Measurements from ENCODE around the gene INPP5A.

INPP5A gene

GRCh38 chr10:132496360-132497062 lies 41.1 kb upstream of the INPP5A start:
- Histone ChIP-seq H3K4me3 (ENCODE audit: low read depth in 1 of 2, low read length in 2 of 2) (no peak overlapping the region), H3K9me3 (ENCODE audit: control insufficient read depth in 1 of 2, low read length in 2 of 2) (no peaks in the 10 kb centered on the region), H3K9ac (ENCODE audit: low read depth in 1 of 2, low read length in 2 of 2) (no peak overlapping the region), H3K4me1 (ENCODE audit: control insufficient read depth in 1 of 2, insufficient read depth in 2 of 2, low read length in 2 of 2) (no peaks in the 10 kb centered on the region), H3K36me3 (ENCODE audit: control insufficient read depth in 1 of 2, insufficient read depth in 2 of 2, low read length in 2 of 2) (no peaks in the 10 kb centered on the region), H3K27ac (ENCODE audit: low read depth, low read length) (no peak overlapping the region), H3K27me3 (ENCODE audit: control insufficient read depth in 1 of 2, insufficient read depth in 2 of 2, low read length in 2 of 2) (no peaks in the 10 kb centered on the region)

- no peak overlapping the region for H3K4me3 ChIP-seq (ENCODE audit: low read depth in 1 of 2, low read length in 2 of 2)
- no peaks in the 10 kb centered on the region for H3K36me3 ChIP-seq (ENCODE audit: control insufficient read depth in 1 of 2, insufficient read depth in 2 of 2, low read length in 2 of 2)
- no peak overlapping the region for H3K27ac ChIP-seq (ENCODE audit: low read depth, low read length)
These were observed 40.4 kb upstream of the INPP5A start for GRCh38 chr10:132497063-132497680.

GRCh38 chr10:132497861-132498561 lies 39.6 kb upstream of the INPP5A start:
- H3K27ac ChIP-seq (ENCODE audit: low read depth, low read length), result no peak overlapping the region
- H3K9me3 ChIP-seq (ENCODE audit: control insufficient read depth in 1 of 2, low read length in 2 of 2), result no peaks in the 10 kb centered on the region
- H3K4me3 ChIP-seq (ENCODE audit: low read depth in 1 of 2, low read length in 2 of 2), result no peak overlapping the region
- H3K36me3 ChIP-seq (ENCODE audit: control insufficient read depth in 1 of 2, insufficient read depth in 2 of 2, low read length in 2 of 2), result no peaks in the 10 kb centered on the region
- H3K4me1 ChIP-seq (ENCODE audit: control insufficient read depth in 1 of 2, insufficient read depth in 2 of 2, low read length in 2 of 2), result no peaks in the 10 kb centered on the region
- H3K9ac ChIP-seq (ENCODE audit: low read depth in 1 of 2, low read length in 2 of 2), result no peak overlapping the region
- H3K27me3 ChIP-seq (ENCODE audit: control insufficient read depth in 1 of 2, insufficient read depth in 2 of 2, low read length in 2 of 2), result no peaks in the 10 kb centered on the region

More at GRCh38 chr10:132497063-132497680, 40.4 kb upstream of the INPP5A start:
- Histone ChIP-seq H3K4me1 (ENCODE audit: control insufficient read depth in 1 of 2, insufficient read depth in 2 of 2, low read length in 2 of 2) (no peaks in the 10 kb centered on the region), H3K27me3 (ENCODE audit: control insufficient read depth in 1 of 2, insufficient read depth in 2 of 2, low read length in 2 of 2) (no peaks in the 10 kb centered on the region), H3K9ac (ENCODE audit: low read depth in 1 of 2, low read length in 2 of 2) (no peak overlapping the region), H3K9me3 (ENCODE audit: control insufficient read depth in 1 of 2, low read length in 2 of 2) (no peaks in the 10 kb centered on the region)

- Histone ChIP-seq H3K9me3 (ENCODE audit: control insufficient read depth in 1 of 2, low read length in 2 of 2) (no peaks in the 10 kb centered on the region), H3K9ac (ENCODE audit: low read depth in 1 of 2, low read length in 2 of 2) (no peak overlapping the region)
These were observed 38.8 kb upstream of the INPP5A start for GRCh38 chr10:132498562-132499366.

GRCh38 chr10:132499367-132499685 lies 38.3 kb upstream of the INPP5A start:
- Histone ChIP-seq H3K36me3 (ENCODE audit: control insufficient read depth in 1 of 2, insufficient read depth in 2 of 2, low read length in 2 of 2) (no peaks in the 10 kb centered on the region), H3K9ac (ENCODE audit: low read depth in 1 of 2, low read length in 2 of 2) (no peak overlapping the region), H3K9me3 (ENCODE audit: control insufficient read depth in 1 of 2, low read length in 2 of 2) (no peaks in the 10 kb centered on the region), H3K27me3 (ENCODE audit: control insufficient read depth in 1 of 2, insufficient read depth in 2 of 2, low read length in 2 of 2) (no peaks in the 10 kb centered on the region), H3K4me3 (ENCODE audit: low read depth in 1 of 2, low read length in 2 of 2) (no peak overlapping the region), H3K4me1 (ENCODE audit: control insufficient read depth in 1 of 2, insufficient read depth in 2 of 2, low read length in 2 of 2) (peaks cover 6 to 7% of the 10 kb centered on the region in 2 donors), H3K27ac (ENCODE audit: low read depth, low read length) (no peak overlapping the region)

More at GRCh38 chr10:132498562-132499366, 38.8 kb upstream of the INPP5A start:
- Histone ChIP-seq H3K27ac (ENCODE audit: low read depth, low read length) (no peak overlapping the region), H3K4me3 (ENCODE audit: low read depth in 1 of 2, low read length in 2 of 2) (no peak overlapping the region), H3K4me1 (ENCODE audit: control insufficient read depth in 1 of 2, insufficient read depth in 2 of 2, low read length in 2 of 2) (peaks cover 2% of the 10 kb centered on the region in 2 donors), H3K36me3 (ENCODE audit: control insufficient read depth in 1 of 2, insufficient read depth in 2 of 2, low read length in 2 of 2) (no peaks in the 10 kb centered on the region), H3K27me3 (ENCODE audit: control insufficient read depth in 1 of 2, insufficient read depth in 2 of 2, low read length in 2 of 2) (no peaks in the 10 kb centered on the region)

GRCh38 chr10:132500781-132501415 lies 36.7 kb upstream of the INPP5A start:
- Histone ChIP-seq H3K9ac (ENCODE audit: low read depth in 1 of 2, low read length in 2 of 2) (no peak overlapping the region), H3K4me1 (ENCODE audit: control insufficient read depth in 1 of 2, insufficient read depth in 2 of 2, low read length in 2 of 2) (peaks cover 6 to 7% of the 10 kb centered on the region in 2 donors), H3K27ac (ENCODE audit: low read depth, low read length) (no peak overlapping the region), H3K9me3 (ENCODE audit: control insufficient read depth in 1 of 2, low read length in 2 of 2) (no peaks in the 10 kb centered on the region), H3K36me3 (ENCODE audit: control insufficient read depth in 1 of 2, insufficient read depth in 2 of 2, low read length in 2 of 2) (no peaks in the 10 kb centered on the region), H3K4me3 (ENCODE audit: low read depth in 1 of 2, low read length in 2 of 2) (no peak overlapping the region), H3K27me3 (ENCODE audit: control insufficient read depth in 1 of 2, insufficient read depth in 2 of 2, low read length in 2 of 2) (no peaks in the 10 kb centered on the region)

- Histone ChIP-seq H3K9ac (ENCODE audit: low read depth in 1 of 2, low read length in 2 of 2) (no peak overlapping the region), H3K4me1 (ENCODE audit: control insufficient read depth in 1 of 2, insufficient read depth in 2 of 2, low read length in 2 of 2) (peaks cover 7 to 8% of the 10 kb centered on the region in 2 donors), H3K4me3 (ENCODE audit: low read depth in 1 of 2, low read length in 2 of 2) (no peak overlapping the region), H3K27ac (ENCODE audit: low read depth, low read length) (no peak overlapping the region), H3K27me3 (ENCODE audit: control insufficient read depth in 1 of 2, insufficient read depth in 2 of 2, low read length in 2 of 2) (no peaks in the 10 kb centered on the region), H3K36me3 (ENCODE audit: control insufficient read depth in 1 of 2, insufficient read depth in 2 of 2, low read length in 2 of 2) (no peaks in the 10 kb centered on the region), H3K9me3 (ENCODE audit: control insufficient read depth in 1 of 2, low read length in 2 of 2) (no peaks in the 10 kb centered on the region)
These were observed 34.9 kb upstream of the INPP5A start for GRCh38 chr10:132502544-132503300.

GRCh38 chr10:132503581-132504421 lies 33.8 kb upstream of the INPP5A start:
- Histone ChIP-seq H3K27ac (ENCODE audit: low read depth, low read length) (no peak overlapping the region), H3K9me3 (ENCODE audit: control insufficient read depth in 1 of 2, low read length in 2 of 2) (no peaks in the 10 kb centered on the region), H3K4me1 (ENCODE audit: control insufficient read depth in 1 of 2, insufficient read depth in 2 of 2, low read length in 2 of 2) (peaks cover 7 to 8% of the 10 kb centered on the region in 2 donors), H3K27me3 (ENCODE audit: control insufficient read depth in 1 of 2, insufficient read depth in 2 of 2, low read length in 2 of 2) (no peaks in the 10 kb centered on the region), H3K4me3 (ENCODE audit: low read depth in 1 of 2, low read length in 2 of 2) (no peak overlapping the region), H3K9ac (ENCODE audit: low read depth in 1 of 2, low read length in 2 of 2) (no peak overlapping the region), H3K36me3 (ENCODE audit: control insufficient read depth in 1 of 2, insufficient read depth in 2 of 2, low read length in 2 of 2) (no peaks in the 10 kb centered on the region)

Data from duodenal mucosa (tissue), 2 donors.